K562 (cell line): ENCODE data around the gene RPL18A. TPM values are rescaled to one million over a fixed set of nuclear protein-coding genes. Genes with fewer than 3 reads are reported as not detected.

Source experiments
- AFF4 ChIP-seq: sonication (generic); formaldehyde crosslinking; IDR thresholded peaks from 2 replicates; pipeline ENCODE4 v1.8.0; 2023; ENCODE audit warnings: mild to moderate bottlenecking, missing genetic modification reagents
- BRD4 ChIP-seq: fragments of 200-600 bp; sonication (generic); IDR thresholded peaks from 2 replicates; pipeline ENCODE4 v1.6.1; 2017; ENCODE audit warnings: inconsistent platforms
- E4F1 ChIP-seq: fragments of 250-450 bp; sonication (Bioruptor Pico); IDR thresholded peaks from 2 replicates; pipeline ENCODE4 v1.5.0; 2021; ENCODE audit warnings: mild to moderate bottlenecking, borderline replicate concordance
- FOXK1 ChIP-seq: sonication (generic); formaldehyde crosslinking; IDR thresholded peaks from 2 replicates; pipeline ENCODE4 v1.8.0; 2022; ENCODE audit warnings: missing genetic modification reagents, mild to moderate bottlenecking, borderline replicate concordance
- POU5F1 ChIP-seq: fragments of 150-350 bp; IDR thresholded peaks from 2 replicates; pipeline ENCODE4 v1.6.1; 2014; ENCODE audit warnings: borderline replicate concordance, low read length, low read depth, mild to moderate bottlenecking; ENCODE audit not compliant: partially characterized antibody
- TRIM25 ChIP-seq: fragments of 450-650 bp; IDR thresholded peaks from 2 replicates; pipeline ENCODE4 v1.7.0; 2016; ENCODE audit warnings: borderline replicate concordance
- XRCC4 ChIP-seq: IDR thresholded peaks from one replicate; pipeline ENCODE4 v1.6.1; 2011; ENCODE audit not compliant: insufficient read depth, insufficient read length; ENCODE audit errors: extremely low read depth
- ZNF449 ChIP-seq: fragments of 250-450 bp; sonication (Bioruptor Pico); IDR thresholded peaks from 2 replicates; pipeline ENCODE4 v1.8.0; 2022; ENCODE audit warnings: moderate library complexity, mild to moderate bottlenecking, inconsistent platforms
- ZNF57 ChIP-seq: fragments of 450-650 bp; formaldehyde crosslinking; IDR thresholded peaks from 2 replicates; pipeline ENCODE4 v1.4.0; 2020; ENCODE audit warnings: mild to moderate bottlenecking, moderate library complexity
- polyA plus RNA-seq, 8 experiments: library from polyadenylated mRNA; depleted of rRNA in 4 of 8; stranded (reverse) in 5 of 8; unstranded in 3 of 8; fragments of >200 nt; fragmentation: Nextera tagmentation in 2 of 8; fragmentation: Illumina TruSeq in 1 of 8; extraction: Ambion mirVana in 2 of 8; extraction: Trizol in 1 of 8; gene quantifications; 2 replicates each; pipeline versions ENCODE4 v1.2.1 to v1.2.3, GENCODE V29; 2011 to 2014; ENCODE audit warnings: inconsistent platforms in 1 of 8, missing spikeins in 1 of 8
- total RNA-seq, 7 experiments: library from RNA; depleted of rRNA in 6 of 7; stranded (reverse); fragments of >200 nt in 6 of 7; fragmentation: Illumina TruSeq in 2 of 7; extraction: Trizol in 2 of 7; gene quantifications; 2 replicates each; pipeline versions ENCODE4 v1.2.1 to v1.2.3, GENCODE V29; 2011 to 2021; ENCODE audit warnings: low replicate concordance in 1 of 7
- TF ChIP-seq, protein P1 (sequence below): fragments of 250-450 bp; sonication (Bioruptor Pico); IDR thresholded peaks from 2 replicates; pipeline ENCODE4 v1.9.0; 2021; ENCODE audit warnings: mild to moderate bottlenecking, inconsistent platforms
- TF ChIP-seq, protein P2 (sequence below): fragments of 450-650 bp; formaldehyde crosslinking; IDR thresholded peaks from 2 replicates; pipeline ENCODE4 v1.4.0; 2020; ENCODE audit warnings: mild to moderate bottlenecking, mixed read lengths

The RPL18A gene
- total and polyA plus RNA-seq, 9 of the 15 experiments (the other 6 are each of a cell fraction or from before 2014, with no cell fraction given), result 626 to 2,882 (median 1,895) TPM

DNA sequence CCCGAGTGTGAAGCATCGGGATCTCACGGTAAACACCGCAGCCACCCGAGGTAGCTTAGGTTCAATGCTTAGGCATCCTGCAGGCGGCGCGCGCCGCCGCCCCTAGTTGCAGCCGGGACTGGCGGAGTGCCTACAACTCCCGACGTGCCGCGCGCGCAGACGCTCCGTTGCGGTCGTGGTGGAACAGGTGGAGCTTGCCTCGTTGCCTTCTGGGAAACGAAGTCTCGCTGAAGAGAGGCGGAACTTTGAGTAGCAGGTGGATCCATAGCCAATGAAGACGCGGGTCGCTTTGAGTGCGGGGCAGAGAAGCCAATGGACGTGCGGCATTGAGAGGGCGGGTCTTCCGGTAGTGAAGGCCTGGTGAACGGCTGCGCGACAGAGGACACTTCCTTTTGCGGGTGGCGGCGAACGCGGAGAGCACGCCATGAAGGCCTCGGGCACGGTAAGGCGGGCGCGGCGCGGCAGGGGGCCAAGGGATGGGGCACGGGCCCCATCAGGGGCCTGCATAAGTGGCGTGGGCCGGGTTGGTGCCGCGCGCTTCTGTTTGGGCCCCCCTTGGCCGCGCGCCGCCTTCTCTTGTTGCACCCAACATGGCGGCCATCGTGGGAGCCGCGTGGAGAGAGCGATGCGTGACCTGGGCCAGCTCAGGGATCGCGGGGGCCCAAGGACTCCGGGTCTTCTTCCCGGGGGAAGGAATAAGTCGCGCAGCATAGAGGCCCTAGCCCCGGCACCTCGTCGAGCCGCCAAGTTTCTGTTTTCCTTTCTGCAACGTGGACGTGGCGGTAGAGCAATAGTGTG, at the start of gene RPL18A (continued):
- TF ChIP-seq, protein P1, sequence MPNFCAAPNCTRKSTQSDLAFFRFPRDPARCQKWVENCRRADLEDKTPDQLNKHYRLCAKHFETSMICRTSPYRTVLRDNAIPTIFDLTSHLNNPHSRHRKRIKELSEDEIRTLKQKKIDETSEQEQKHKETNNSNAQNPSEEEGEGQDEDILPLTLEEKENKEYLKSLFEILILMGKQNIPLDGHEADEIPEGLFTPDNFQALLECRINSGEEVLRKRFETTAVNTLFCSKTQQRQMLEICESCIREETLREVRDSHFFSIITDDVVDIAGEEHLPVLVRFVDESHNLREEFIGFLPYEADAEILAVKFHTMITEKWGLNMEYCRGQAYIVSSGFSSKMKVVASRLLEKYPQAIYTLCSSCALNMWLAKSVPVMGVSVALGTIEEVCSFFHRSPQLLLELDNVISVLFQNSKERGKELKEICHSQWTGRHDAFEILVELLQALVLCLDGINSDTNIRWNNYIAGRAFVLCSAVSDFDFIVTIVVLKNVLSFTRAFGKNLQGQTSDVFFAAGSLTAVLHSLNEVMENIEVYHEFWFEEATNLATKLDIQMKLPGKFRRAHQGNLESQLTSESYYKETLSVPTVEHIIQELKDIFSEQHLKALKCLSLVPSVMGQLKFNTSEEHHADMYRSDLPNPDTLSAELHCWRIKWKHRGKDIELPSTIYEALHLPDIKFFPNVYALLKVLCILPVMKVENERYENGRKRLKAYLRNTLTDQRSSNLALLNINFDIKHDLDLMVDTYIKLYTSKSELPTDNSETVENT (CRISPR knock-in tag), result peak; percentile 86
- TF ChIP-seq FOXK1 (CRISPR knock-in tag) (no peak), E4F1 (CRISPR knock-in tag) (no peak), TRIM25 (no peak), AFF4 (CRISPR knock-in tag) (peak; percentile 89; the same call in 1 of the 2 replicates), XRCC4 (no peak), ZNF449 (CRISPR knock-in tag) (0 out of 2 replicates have a peak, but pooled peaks have one; percentile 15), POU5F1 (peak; percentile 46), BRD4 (peak; percentile 86; the same call in 1 of the 2 replicates), ZNF57 (peak; percentile 54; the same call in 1 of the 2 replicates)
- TF ChIP-seq, protein P2, sequence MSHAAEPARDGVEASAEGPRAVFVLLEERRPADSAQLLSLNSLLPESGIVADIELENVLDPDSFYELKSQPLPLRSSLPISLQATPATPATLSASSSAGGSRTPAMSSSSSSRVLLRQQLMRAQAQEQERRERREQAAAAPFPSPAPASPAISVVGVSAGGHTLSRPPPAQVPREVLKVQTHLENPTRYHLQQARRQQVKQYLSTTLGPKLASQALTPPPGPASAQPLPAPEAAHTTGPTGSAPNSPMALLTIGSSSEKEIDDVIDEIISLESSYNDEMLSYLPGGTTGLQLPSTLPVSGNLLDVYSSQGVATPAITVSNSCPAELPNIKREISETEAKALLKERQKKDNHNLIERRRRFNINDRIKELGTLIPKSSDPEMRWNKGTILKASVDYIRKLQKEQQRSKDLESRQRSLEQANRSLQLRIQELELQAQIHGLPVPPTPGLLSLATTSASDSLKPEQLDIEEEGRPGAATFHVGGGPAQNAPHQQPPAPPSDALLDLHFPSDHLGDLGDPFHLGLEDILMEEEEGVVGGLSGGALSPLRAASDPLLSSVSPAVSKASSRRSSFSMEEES (CRISPR knock-in tag), result no peak
